Measurements from ENCODE around the gene FAM90A1.
"Not testable (repeated sequence)": the region's sequence is repeated elsewhere in the genome, so short reads cannot be mapped to it uniquely, and the experiment has no call there.

FAM90A1 gene

DNA sequence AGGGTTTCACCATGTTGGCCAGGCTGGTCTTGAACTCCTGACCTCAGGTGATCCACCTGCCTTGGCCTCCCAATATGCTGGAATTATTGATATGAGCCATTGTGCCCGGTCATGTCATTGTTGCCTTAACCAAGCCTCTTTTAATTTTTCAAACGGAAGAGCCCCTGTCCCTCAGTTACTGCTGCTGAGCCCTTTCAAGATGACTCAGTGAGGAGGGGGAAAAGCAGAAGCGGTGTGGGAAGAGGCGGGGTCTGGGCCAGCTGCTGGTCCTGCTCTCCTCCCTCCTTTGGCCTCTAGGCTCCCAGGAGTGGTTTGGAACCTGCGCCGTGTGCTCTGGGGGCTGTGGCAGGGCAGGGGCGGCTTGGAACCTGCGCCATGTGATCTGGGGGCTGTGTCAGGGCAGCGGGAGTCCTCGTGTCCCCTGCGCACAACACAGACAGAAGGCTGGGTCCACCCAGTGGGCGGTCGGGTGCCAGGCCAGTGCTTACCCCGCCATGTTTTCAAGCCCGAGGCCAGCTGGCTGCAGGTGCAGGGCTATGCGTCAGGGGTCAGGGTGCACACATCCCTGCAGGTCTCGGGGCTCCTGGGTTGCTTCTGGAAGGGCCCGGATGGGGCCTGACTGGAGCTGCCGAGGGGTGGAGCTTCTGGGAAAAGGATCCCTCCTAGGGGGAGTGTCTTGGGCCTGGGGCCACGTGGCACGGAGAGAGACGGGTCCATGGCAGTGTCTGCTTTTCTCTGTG lies at the start of gene FAM90A1:
Gene FAM90A1 (minus strand): TSS at position 627 of the 740 bp plus-strand sequence. CDS start 2,786 bp downstream, outside the sequence.
- peak; percentile 15 for DNase-seq

DNA sequence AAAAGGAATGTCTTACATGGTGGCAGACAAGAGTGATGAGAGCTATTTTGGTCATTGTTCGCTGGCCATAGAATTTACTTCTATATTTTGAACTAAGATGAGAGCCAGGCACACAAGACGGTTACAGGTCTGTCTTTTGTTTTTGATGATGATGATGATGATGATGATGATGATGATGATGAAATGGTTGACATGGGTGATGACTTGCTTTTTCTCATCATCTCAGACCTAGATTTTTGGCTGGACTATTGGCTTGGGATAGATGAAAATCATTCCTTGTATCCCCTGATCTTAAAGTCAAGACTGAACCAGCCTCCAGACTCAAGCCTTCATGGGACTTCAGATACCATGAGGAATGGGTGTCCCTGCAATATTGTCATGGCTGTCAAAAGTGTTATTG lies 49.0 kb upstream of the FAM90A1 start:
- not testable (repeated sequence) for DNase-seq

- DNase-seq: not testable (repeated sequence)
These were observed 39.3 kb upstream of the FAM90A1 start for GRCh38 chr12:8266706-8267105.

GRCh38 chr12:8264236-8264635 lies 36.8 kb upstream of the FAM90A1 start:
- not testable (repeated sequence) for DNase-seq

GRCh38 chr12:8261111-8261554 lies 33.7 kb upstream of the FAM90A1 start:
- DNase-seq: not testable (repeated sequence)

DNA sequence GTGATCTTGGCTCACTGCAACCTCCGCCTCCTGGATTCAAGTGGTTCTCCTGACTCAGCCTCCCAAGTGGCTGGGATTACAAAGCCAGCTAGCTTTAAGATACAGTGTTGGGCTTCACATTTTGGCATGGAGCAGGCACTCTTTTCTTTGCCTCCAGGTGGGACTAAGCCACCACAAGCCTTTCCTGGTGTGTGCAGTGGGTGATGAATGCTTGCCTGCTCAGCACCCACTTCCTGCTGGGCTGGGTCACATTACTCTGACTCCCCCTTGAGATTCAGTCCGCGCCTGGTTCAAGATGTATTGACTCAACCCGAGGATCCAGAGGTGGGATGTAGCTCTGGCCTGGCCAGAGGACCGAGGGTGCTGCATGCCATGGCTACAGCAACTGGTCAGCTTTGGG lies 28.9 kb upstream of the FAM90A1 start:
- not testable (repeated sequence) for DNase-seq

DNA sequence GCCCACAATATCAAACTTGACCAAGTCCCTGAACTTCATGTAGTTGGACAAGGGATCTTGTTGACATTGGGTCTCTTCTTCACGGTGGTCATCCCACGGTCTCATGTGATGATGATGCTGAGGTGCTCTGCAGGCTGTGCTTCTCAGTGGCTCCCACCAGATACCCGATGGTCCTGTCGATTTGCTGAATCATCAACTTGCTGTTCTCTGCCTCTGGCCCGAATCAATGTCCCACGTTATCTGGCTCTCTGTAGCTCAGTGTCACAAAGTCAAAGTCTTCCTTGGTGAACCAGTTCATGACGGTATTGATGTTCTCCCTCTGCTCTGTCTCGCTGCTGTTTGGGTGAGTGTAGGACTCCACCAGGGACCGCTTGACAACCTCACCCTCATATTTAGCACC lies 27.3 kb upstream of the FAM90A1 start:
- DNase-seq: not testable (repeated sequence)

GRCh38 chr12:8252056-8252818 lies 24.8 kb upstream of the FAM90A1 start:
- DNase-seq: not testable (repeated sequence)

- not testable (repeated sequence) for DNase-seq
These were observed 24.2 kb upstream of the FAM90A1 start for GRCh38 chr12:8251616-8252015.

DNA sequence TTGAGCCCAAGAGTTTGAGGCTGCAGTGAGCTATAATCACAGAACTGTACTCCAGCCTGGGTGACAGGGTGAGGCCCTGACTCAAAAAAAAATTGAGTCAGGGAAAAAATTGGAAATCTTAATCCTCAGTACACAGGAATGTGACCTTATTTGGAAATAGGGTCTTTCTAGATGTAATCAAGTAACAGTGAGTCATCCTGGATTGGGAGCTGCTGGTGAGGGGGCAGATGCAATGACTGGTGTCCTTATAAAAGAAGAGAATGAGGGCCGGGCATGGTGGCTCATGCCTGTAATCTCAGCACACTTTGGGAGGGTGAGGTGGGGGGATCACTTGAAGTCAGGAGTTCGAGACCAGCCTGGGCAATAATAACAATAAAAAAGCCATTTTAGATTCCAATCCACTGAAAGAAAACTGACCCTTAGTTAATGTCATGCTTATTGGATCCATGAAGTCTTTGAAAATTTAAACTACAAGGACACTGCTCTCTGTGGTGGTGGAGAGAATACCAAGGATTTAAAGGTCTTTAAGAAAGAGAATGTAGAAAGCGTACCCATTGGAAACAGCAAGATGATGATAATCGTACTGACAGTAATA lies 19.6 kb upstream of the FAM90A1 start:
- DNase-seq: not testable (repeated sequence)

- DNase-seq: peak; percentile 86
These were observed 16.3 kb upstream of the FAM90A1 start for GRCh38 chr12:8243682-8244161.

DNA sequence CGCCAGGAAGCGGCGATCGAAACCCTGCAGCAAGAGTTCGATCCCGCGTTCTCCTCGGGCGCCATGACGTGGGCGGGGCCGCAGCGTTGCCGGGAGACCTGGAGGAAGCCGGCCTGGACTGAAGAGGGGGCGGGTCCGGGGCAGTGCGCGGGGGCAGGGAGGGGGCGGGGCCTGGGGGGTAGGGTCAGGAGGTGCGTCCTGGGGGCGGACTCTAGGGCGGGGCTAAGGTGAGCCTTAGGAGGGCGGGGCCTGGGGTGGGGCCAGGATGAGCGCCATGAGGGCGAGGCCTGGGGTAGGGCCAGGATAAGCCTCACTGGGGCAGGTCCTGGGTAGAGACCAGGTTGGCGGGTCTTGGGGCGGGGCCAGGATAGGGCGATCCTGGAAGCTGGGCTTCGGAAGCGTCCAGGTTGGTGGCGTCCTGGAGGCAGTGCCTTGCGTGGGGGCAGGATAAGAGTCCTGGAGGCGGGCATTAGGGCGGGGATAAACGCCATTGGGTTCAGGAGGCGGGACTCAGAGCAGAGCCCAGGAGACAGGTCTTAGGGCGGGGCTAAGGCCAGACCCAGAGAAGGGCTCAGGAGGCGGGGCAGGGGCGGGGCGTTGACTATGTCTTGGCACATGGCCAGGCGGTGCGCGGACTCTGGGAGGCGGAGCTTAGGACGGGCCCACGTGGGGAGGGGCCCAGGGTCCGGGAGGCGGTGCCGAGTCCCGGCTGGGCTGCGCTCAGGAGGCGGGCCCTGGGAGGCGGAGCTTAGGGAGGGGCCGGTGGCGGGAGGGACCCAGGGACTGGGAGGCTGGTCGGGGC lies 15.7 kb upstream of the FAM90A1 start:
- peak; percentile 98 for DNase-seq

- not testable (repeated sequence) for DNase-seq
These were observed 15.1 kb upstream of the FAM90A1 start for GRCh38 chr12:8242622-8242879.

GRCh38 chr12:8241917-8242621 lies 14.7 kb upstream of the FAM90A1 start:
- peak; percentile 52 for DNase-seq

- DNase-seq: not testable (repeated sequence)
These were observed 13.1 kb upstream of the FAM90A1 start for GRCh38 chr12:8240340-8241114.

- DNase-seq: not testable (repeated sequence)
These were observed 9.6 kb upstream of the FAM90A1 start for GRCh38 chr12:8237031-8237430.

- not testable (repeated sequence) for DNase-seq
These were observed 8.1 kb upstream of the FAM90A1 start for GRCh38 chr12:8235316-8236157.

DNA sequence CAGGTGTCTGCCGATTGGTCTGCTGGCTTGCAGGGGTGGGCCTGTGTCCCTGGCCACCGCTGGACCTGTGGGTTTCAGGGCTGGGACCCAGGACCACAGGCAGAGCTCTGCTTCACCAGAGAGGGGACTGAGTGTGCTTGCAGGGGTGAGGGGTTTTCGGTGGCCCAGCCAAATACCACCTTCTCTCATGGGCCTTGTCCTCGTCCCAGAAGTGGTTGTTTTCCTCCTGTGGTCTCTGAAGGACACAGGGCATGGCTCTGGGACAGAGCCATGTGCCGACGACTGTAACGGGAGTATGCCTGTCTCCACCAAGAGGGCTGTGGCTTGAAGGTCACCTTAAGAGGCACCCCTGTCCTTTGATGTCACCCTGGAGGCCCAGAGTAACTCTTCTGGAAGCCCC lies 7.3 kb upstream of the FAM90A1 start:
- not testable (repeated sequence) for DNase-seq

GRCh38 chr12:8233935-8234495 lies 6.6 kb upstream of the FAM90A1 start:
- DNase-seq: not testable (repeated sequence)

Measured in eye (tissue), 1 donor.